ENCODE data around the gene GATA1. TPM values are rescaled to one million over a fixed set of nuclear protein-coding genes. Genes with fewer than 3 reads are reported as not detected.

GATA1 gene
- total RNA-seq, 1 donor = not detected

DNA sequence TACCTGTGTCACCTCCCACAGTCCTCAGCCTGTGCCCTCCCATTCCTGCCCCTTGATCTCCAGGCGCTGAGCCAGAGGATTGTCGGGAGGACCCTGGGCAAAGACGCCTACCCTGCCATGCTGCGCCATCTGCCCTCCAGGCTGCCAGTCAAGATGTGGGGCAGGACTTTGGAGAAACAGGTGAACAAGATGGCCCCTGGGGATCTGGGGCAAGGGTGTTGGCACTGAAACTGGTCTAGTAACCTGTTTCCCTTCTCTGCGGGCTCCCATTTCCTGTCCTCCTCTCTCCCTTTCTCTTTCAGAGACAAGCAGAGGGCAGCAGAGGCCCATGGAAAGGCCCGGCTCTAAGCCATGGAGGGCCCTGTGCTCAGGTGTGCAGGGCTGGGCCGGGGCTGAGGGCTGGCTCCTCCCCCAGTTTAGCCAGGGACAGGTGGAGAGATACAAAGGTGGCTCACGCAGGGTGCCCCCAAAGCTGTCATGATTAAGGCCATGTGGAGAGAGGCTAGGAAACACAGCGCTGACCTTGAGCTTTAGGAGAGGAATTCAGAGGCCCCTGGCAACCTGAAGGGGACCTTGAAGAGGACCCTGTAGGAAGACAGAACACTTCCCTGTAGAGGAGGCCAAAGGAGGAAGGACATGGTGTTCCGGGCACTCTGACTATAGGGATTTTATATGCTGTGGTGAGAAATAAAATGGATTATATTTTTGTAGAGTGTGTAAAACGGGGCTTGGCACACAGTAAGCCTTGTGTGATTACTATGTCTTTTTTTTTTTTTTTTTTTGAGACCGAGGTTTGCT lies 24.5 kb upstream of the GATA1 start, which contains the start of gene GLOD5:
Gene GLOD5, plus strand, starts transcription at position 74 of the 798 bp plus-strand sequence. Its CDS starts 44 bp downstream, at position 118.
- Histone ChIP-seq H3K9me3 (ENCODE audit: low read depth, low read length) (no peaks in the 10 kb centered on the region), H3K4me1 (ENCODE audit: insufficient read depth, low read length) (no peaks in the 10 kb centered on the region), H3K36me3 (ENCODE audit: insufficient read depth, low read length) (no peaks in the 10 kb centered on the region), H3K4me2 (ENCODE audit: insufficient read depth, low read length) (no peak within 1 kb of the TSS), H3K79me2 (ENCODE audit: insufficient read depth, low read length) (no peaks in the 10 kb centered on the region), H4K20me1 (ENCODE audit: insufficient read depth, low read length) (no peaks in the 10 kb centered on the region), H3K4me3 (ENCODE audit: insufficient read depth, low read length) (no peak within 1 kb of the TSS), H2AFZ (ENCODE audit: low read length) (no peak within 1 kb of the TSS), H3K27ac (ENCODE audit: low read depth, low read length) (no peak within 1 kb of the TSS), H3K27me3 (ENCODE audit: insufficient read depth, low read length) (no peaks in the 10 kb centered on the region)
- DNase-seq (ENCODE audit: insufficient read length, low spot score, missing footprints) = no peak
- TF ChIP-seq, protein P1, sequence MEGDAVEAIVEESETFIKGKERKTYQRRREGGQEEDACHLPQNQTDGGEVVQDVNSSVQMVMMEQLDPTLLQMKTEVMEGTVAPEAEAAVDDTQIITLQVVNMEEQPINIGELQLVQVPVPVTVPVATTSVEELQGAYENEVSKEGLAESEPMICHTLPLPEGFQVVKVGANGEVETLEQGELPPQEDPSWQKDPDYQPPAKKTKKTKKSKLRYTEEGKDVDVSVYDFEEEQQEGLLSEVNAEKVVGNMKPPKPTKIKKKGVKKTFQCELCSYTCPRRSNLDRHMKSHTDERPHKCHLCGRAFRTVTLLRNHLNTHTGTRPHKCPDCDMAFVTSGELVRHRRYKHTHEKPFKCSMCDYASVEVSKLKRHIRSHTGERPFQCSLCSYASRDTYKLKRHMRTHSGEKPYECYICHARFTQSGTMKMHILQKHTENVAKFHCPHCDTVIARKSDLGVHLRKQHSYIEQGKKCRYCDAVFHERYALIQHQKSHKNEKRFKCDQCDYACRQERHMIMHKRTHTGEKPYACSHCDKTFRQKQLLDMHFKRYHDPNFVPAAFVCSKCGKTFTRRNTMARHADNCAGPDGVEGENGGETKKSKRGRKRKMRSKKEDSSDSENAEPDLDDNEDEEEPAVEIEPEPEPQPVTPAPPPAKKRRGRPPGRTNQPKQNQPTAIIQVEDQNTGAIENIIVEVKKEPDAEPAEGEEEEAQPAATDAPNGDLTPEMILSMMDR (IDR thresholded peaks at IDR 0.05; ENCODE audit: extremely low read depth, low read depth, low read length) = no peak

DNA sequence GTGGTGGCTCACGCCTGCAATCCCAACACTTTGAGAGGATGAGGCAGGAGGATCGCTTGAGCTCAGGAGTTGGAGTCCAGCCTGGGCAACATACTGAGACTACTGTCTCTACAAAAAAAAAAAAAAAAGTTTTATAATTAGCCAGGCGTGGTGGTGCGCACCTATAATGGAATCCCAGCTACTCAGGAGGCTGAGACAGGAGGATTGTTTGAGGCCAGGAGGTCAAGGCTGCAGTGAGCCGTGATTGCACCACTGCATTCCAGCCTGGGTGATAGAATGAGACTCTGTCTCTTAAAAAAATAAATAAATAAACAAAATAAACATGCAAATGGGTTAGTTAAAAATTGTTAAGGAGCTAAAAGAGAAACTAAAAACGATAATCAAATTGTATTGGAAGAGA lies 17.2 kb upstream of the GATA1 start:
- no peak overlapping the region for H3K4me3 ChIP-seq (ENCODE audit: insufficient read depth, low read length)
- H2AFZ ChIP-seq (ENCODE audit: low read length) = no peak overlapping the region
- H3K27me3 ChIP-seq (ENCODE audit: insufficient read depth, low read length) = no peaks in the 10 kb centered on the region
- no peak overlapping the region for H3K27ac ChIP-seq (ENCODE audit: low read depth, low read length)
- no peak for DNase-seq (ENCODE audit: insufficient read length, low spot score, missing footprints)
- no peaks in the 10 kb centered on the region for H4K20me1 ChIP-seq (ENCODE audit: insufficient read depth, low read length)
- no peaks in the 10 kb centered on the region for H3K9me3 ChIP-seq (ENCODE audit: low read depth, low read length)
- TF ChIP-seq, protein P1 (IDR thresholded peaks at IDR 0.05; ENCODE audit: extremely low read depth, low read depth, low read length) = no peak
- no peaks in the 10 kb centered on the region for H3K79me2 ChIP-seq (ENCODE audit: insufficient read depth, low read length)
- H3K4me2 ChIP-seq (ENCODE audit: insufficient read depth, low read length) = no peak overlapping the region
- no peaks in the 10 kb centered on the region for H3K4me1 ChIP-seq (ENCODE audit: insufficient read depth, low read length)
- H3K36me3 ChIP-seq (ENCODE audit: insufficient read depth, low read length) = no peaks in the 10 kb centered on the region

DNA sequence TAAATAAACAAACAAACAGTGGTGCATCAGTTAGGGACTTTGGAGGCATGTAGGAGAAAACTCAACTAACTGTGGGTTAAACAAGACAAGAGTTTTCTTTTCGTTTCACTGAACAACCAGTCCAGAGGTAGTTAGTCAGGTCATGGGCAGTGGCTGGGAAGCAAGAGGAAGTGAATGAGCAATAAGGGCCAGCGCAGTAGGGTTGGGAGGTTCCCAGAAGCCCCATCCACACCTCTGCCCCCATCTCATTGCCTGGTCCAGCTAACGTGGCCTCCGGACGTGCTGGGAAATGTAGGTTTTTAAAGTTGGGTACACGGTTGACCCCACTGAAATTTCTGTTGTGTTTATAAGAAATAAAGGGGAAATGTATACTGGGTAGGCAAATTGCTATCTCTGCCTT lies 16.1 kb upstream of the GATA1 start:
- H3K79me2 ChIP-seq (ENCODE audit: insufficient read depth, low read length) = no peaks in the 10 kb centered on the region
- TF ChIP-seq, protein P1 (IDR thresholded peaks at IDR 0.05; ENCODE audit: extremely low read depth, low read depth, low read length) = no peak
- H3K4me3 ChIP-seq (ENCODE audit: insufficient read depth, low read length) = no peak overlapping the region
- no peaks in the 10 kb centered on the region for H3K36me3 ChIP-seq (ENCODE audit: insufficient read depth, low read length)
- H3K4me1 ChIP-seq (ENCODE audit: insufficient read depth, low read length) = no peaks in the 10 kb centered on the region
- no peaks in the 10 kb centered on the region for H4K20me1 ChIP-seq (ENCODE audit: insufficient read depth, low read length)
- no peak for DNase-seq (ENCODE audit: insufficient read length, low spot score, missing footprints)
- no peaks in the 10 kb centered on the region for H3K9me3 ChIP-seq (ENCODE audit: low read depth, low read length)
- no peak overlapping the region for H3K27ac ChIP-seq (ENCODE audit: low read depth, low read length)
- no peak overlapping the region for H2AFZ ChIP-seq (ENCODE audit: low read length)
- H3K4me2 ChIP-seq (ENCODE audit: insufficient read depth, low read length) = no peak overlapping the region
- H3K27me3 ChIP-seq (ENCODE audit: insufficient read depth, low read length) = no peaks in the 10 kb centered on the region

DNA sequence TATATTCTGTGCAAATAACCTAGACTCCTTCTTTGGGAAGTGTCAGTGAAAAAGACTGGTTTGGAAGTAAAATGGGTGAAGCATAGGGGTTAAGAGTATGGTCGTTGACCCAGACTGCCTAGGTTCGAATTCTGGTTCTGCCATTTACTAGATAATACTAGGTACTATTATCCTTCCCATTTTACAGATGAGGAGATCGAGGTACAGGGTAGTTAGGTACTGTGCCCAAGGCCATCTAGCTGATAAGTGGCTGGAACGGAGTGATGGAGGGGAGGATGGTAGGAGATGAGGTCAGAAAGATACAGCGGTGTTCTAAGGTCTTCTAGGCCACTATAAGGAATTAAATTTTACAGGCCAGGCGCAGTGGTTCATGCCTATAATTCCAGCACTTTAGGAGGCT lies 13.8 kb upstream of the GATA1 start:
- no peaks in the 10 kb centered on the region for H3K79me2 ChIP-seq (ENCODE audit: insufficient read depth, low read length)
- no peaks in the 10 kb centered on the region for H3K9me3 ChIP-seq (ENCODE audit: low read depth, low read length)
- H3K4me1 ChIP-seq (ENCODE audit: insufficient read depth, low read length) = no peaks in the 10 kb centered on the region
- no peaks in the 10 kb centered on the region for H3K36me3 ChIP-seq (ENCODE audit: insufficient read depth, low read length)
- no peaks in the 10 kb centered on the region for H4K20me1 ChIP-seq (ENCODE audit: insufficient read depth, low read length)
- H3K4me2 ChIP-seq (ENCODE audit: insufficient read depth, low read length) = no peak overlapping the region
- no peak overlapping the region for H3K4me3 ChIP-seq (ENCODE audit: insufficient read depth, low read length)
- no peak overlapping the region for H3K27ac ChIP-seq (ENCODE audit: low read depth, low read length)
- TF ChIP-seq, protein P1 (IDR thresholded peaks at IDR 0.05; ENCODE audit: extremely low read depth, low read depth, low read length) = no peak
- no peak for DNase-seq (ENCODE audit: insufficient read length, low spot score, missing footprints)
- H2AFZ ChIP-seq (ENCODE audit: low read length) = no peak overlapping the region
- no peaks in the 10 kb centered on the region for H3K27me3 ChIP-seq (ENCODE audit: insufficient read depth, low read length)
